SIG-M5 (cell line): Measurements from ENCODE around the gene GAL3ST2.
"Not testable (repeated sequence)": the region's sequence is repeated elsewhere in the genome, so short reads cannot be mapped to it uniquely, and the experiment has no call there.

ENCODE experiments used
- DNase-seq: peaks from one replicate; lab custom pipeline; 2025; lab: John Stamatoyannopoulos, UW

Gene GAL3ST2

GRCh38 chr2:241776336-241777169 is at the start of gene GAL3ST2:
TSS of gene GAL3ST2 (plus strand) at chr2:241776822. CDS start at chr2:241776956, 134 bp downstream.
- no peak for DNase-seq

- DNase-seq: no peak
These were observed 48.6 kb upstream of the GAL3ST2 start for GRCh38 chr2:241728000-241728399.

DNA sequence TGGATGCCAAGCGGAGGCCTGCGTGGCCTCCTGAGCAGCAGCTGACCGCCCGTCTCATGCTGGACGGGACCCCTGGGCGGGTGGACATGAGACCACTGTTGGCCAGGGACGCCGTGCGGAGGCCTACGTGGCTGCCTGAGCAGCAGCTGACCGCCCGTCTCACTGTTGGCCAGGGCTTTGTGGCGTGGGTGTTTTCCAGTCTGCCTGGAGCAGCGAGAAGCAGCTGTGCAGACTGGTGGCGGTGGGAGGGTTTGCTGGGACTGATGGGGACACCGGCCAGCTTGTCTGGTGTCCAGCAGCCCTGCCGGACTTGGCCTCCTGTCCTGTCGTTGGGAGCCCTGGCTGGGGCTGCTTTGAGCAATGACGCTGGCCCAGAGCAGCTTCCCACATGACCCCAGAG is 48.0 kb upstream of the GAL3ST2 start:
- DNase-seq: no peak

GRCh38 chr2:241729868-241730267 is 46.8 kb upstream of the GAL3ST2 start:
- DNase-seq: no peak

GRCh38 chr2:241730671-241731293 is 45.8 kb upstream of the GAL3ST2 start:
- no peak for DNase-seq

DNA sequence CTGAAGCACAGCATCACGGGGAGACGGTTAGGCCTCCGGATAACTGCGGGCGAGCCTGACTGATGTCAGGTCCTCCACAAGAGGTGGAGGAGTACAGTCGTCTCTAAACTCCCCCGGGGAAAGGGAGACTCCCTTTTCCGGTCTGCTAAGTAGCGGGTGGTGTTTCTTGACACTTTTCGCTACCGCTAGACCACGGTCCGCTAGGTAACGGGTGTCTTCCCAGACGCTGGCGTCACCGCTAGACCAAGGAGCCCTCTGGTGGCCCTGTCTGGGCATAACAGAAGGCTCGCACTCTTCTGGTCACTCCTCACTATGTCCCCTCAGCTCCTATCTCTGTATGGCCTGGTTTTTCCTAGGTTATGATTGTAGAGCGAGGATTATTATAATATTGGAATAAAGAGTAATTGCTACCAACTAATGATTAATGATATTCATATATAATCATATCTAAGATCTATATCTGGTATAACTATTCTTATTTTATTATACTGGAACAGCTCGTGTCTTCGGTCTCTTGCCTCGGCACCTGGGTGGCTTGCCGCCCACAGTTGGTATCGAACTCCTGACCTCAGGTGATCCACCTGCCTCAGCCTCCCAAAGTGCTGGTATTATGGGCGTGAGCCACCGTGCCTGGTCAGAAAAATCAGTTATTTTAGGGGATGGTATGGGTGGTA is 44.0 kb upstream of the GAL3ST2 start:
- not testable (repeated sequence) for DNase-seq

GRCh38 chr2:241733391-241734207 is 43.0 kb upstream of the GAL3ST2 start:
- DNase-seq: no peak

- no peak for DNase-seq
These were observed 42.5 kb upstream of the GAL3ST2 start for GRCh38 chr2:241734208-241734466.

GRCh38 chr2:241734467-241735208 is 42.0 kb upstream of the GAL3ST2 start, which contains the start of gene D2HGDH:
TSS of gene D2HGDH (plus strand) at chr2:241734630. CDS start at chr2:241735225, 595 bp downstream.
- DNase-seq: no peak

GRCh38 chr2:241736111-241736510 is 40.5 kb upstream of the GAL3ST2 start:
- no peak for DNase-seq

DNA sequence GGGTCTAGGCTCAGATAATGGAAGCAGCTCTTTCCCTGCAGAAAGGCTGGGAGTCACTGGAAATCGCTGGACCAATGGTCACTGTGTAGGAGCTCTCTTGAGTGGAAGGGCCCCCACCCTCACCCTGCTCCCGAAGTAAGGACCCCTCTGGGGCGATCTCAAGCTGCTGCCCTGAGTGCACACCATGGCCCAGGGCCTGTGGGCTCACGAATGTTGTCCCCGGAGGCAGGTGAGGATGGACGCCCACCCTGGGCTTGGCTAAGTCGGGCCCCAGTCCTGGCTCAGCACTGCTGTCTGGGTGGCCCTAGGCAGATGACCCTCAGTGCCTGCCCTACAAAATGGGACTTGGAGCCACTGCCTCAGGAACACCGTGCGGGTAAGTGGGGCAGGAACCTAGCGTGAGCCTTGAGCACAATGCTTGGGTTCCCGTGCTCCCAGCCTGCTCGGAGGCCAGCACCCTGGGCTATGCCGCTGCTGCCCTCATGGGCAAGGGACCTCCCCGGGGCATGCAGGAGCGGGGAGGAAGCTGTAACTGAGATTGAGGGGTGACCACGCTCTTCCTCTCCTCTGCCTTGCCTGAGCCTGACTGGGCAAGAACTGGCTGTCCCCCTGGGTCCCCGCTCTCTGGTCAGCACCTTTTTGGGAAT is 38.5 kb upstream of the GAL3ST2 start:
- no peak for DNase-seq

DNA sequence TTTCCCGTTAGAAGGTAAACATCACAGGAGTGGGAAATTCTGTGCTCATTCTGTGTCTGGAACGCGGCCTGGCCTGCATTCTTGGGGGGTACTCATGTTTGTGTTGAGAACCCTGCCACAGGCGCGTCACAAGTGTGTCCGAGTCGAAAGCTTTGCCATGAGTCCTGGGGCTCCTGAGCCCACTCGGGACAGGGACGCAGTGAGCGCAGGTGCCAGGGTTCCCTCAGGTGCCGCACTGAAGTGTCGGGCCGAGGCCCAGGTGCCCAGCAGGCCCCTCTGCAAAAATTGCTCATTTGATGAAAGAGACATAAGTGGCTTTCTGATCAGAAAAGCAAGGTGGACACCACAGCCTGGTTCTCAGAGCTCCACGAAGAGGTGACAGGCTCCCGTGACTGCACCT is 37.4 kb upstream of the GAL3ST2 start:
- DNase-seq: no peak

DNA sequence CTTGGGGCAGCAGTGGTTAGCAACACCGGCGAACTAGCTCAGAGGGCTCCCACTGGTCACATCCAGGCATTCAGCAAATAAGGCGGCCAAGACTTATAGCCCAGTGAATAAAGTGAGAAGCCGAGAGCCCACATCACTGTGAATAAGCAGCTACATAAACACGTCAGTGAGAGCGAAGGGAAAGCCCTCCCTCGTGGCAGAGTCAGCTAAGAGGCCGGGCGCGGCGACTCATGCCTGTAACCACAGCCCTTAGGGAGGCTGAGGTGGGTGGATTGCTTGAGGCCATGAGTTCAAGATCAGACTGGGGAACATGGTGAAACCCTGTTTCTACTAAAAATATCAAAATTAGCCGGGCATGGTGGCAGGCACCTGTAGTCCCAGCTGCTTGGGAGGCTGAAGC is 37.0 kb upstream of the GAL3ST2 start:
- no peak for DNase-seq

DNA sequence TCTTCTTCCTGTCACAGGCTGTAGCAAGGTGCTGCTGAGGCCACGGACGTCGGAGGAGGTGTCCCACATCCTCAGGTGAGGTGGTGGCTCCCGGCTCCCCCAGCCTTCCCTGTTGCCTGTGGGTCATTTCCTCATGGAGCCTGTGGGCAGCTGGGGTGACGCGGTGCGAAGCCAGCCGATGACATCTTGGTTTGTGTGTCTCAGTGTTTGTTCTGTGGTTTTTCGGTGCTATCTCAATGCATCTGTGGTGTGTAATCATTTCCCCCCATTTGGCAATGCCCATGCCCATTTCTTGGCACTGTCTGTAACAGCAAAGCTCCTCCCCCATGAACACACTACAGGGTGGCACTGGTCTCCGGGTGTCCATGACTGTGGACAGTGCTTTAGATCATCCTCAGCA is 35.6 kb upstream of the GAL3ST2 start:
- DNase-seq: no peak

GRCh38 chr2:241742320-241742939 is 34.2 kb upstream of the GAL3ST2 start:
- no peak for DNase-seq

GRCh38 chr2:241743008-241743407 is 33.6 kb upstream of the GAL3ST2 start:
- not testable (repeated sequence) for DNase-seq

DNA sequence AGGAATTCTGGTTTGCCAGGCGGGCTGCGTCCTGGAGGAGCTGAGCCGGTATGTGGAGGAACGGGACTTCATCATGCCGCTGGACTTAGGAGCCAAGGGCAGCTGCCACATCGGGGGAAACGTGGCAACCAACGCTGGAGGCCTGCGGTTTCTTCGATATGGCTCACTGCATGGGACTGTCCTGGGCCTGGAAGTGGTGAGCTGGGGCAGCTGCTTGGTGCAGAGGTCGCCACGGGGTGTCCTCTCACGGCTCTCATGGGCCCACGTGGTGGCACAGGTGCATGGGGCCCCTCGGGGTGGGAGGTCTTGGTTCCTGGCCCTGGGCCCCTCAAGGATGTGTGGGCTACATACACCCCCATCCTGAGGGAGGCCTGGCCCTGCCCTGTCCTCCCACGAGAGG is 33.0 kb upstream of the GAL3ST2 start:
- no peak for DNase-seq

DNA sequence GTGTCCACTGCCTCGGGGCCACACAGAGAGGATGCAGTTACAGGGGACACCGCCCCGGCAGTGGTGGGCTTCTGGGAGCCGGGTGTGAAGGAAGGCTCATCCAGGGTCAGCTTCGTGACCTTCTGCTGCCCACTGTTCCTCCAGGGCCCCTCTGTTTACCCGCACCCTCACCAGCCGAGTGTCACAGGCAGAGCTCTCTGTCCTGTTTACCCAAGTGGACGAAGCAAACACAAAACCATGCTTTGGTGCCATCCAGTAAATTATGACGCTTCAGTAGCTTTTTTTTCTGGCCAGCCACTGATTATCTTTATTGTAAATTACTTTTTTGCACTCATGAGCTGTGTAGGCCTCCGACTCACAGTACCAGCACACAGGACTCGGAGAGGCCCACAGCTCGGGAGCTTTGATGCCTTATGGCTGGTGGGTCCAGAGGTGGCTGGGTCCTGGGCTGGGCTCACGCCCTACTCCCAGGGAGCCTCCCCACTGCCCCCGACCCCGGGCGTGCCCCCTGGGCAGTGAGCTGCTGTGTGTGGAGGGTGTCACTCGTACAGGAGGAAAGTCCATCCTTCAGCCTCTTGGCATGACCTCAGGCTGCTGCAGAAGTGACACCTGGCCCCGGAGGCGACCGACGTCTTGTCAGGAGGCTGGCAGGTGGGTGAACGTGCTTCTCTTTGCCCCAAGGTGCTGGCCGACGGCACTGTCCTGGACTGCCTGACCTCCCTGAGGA is 32.4 kb upstream of the GAL3ST2 start:
- no peak for DNase-seq

- DNase-seq: no peak
These were observed 31.3 kb upstream of the GAL3ST2 start for GRCh38 chr2:241745276-241745675.

DNA sequence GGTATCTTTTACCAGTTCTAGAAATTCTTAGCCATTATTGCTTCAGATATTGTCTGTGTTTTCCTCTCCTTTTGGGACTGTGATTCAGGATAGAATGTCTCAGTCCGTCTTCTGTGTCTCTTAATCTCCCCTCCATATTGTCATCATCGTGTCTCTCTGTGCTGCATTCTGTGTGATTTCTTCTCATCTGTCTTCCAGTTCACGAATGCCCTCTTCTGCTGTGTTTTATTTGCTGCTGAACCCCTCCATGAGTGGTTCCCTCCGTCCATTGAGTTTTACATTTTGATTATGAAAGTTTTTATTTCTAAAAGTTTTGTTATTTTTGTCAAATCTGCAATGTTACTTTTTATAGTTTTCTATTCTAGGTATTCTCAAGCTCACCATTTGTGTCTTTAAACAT is 30.5 kb upstream of the GAL3ST2 start:
- DNase-seq: no peak
